HUDEP-2 (cell line): ENCODE results near the gene MIA.
A peak's percentile ranks its signal among the peaks of the same experiment; 100 is the strongest.
"Not testable (repeated sequence)": the region's sequence is repeated elsewhere in the genome, so short reads cannot be mapped to it uniquely, and the experiment has no call there.

Experiments used
- DNase-seq, 76 experiments: peaks; one replicate each; lab custom pipeline; 2025; ENCODE audit not compliant: unreplicated experiment in 76 of 76; lab: John Stamatoyannopoulos, UW

The MIA gene

GRCh38 chr19:40750058-40750873, 25.1 kb upstream of the MIA start, which contains the start of gene ACTMAP:
Gene ACTMAP (minus strand): TSS chr19:40750477. CDS start chr19:40749803, 674 bp downstream.
- peak; percentile 88 to 100 (median 100) for DNase-seq

- DNase-seq, result peak; percentile 60 to 100 (median 98)
Measured at GRCh38 chr19:40750874-40751537, 24.3 kb upstream of the MIA start, which contains the start of gene SNRPA. Gene SNRPA (plus strand): TSS chr19:40751203. CDS start chr19:40751409, 206 bp downstream.

GRCh38 chr19:40752257-40752781, 23.0 kb upstream of the MIA start:
- DNase-seq, result peak in 15 of 76 experiments; percentile 8 to 38 (median 18)

GRCh38 chr19:40754611-40755247, 20.6 kb upstream of the MIA start:
- no peak for DNase-seq

GRCh38 chr19:40755248-40755624, 20.1 kb upstream of the MIA start:
- DNase-seq, result no peak

GRCh38 chr19:40755791-40756190, 19.5 kb upstream of the MIA start:
- no peak for DNase-seq

GRCh38 chr19:40756502-40757110, 18.7 kb upstream of the MIA start:
- DNase-seq, result no peak

- no peak for DNase-seq
Measured at GRCh38 chr19:40758491-40758890, 16.8 kb upstream of the MIA start.

- no peak for DNase-seq
Measured at GRCh38 chr19:40759352-40759751, 16.0 kb upstream of the MIA start.

GRCh38 chr19:40762754-40763470, 12.4 kb upstream of the MIA start:
- DNase-seq, result no peak

- no peak for DNase-seq
Measured at GRCh38 chr19:40763526-40763925, 11.8 kb upstream of the MIA start.

- no peak for DNase-seq
Measured at GRCh38 chr19:40763963-40764362, 11.4 kb upstream of the MIA start.

- not testable (repeated sequence) for DNase-seq
Measured at GRCh38 chr19:40766385-40766784, 8.9 kb upstream of the MIA start.

- DNase-seq, result no peak
Measured at GRCh38 chr19:40768869-40769268, 6.5 kb upstream of the MIA start.

GRCh38 chr19:40771101-40771862, 4.0 kb upstream of the MIA start:
- peak in 9 of 76 experiments; percentile 14 to 29 (median 18) for DNase-seq

- no peak for DNase-seq
Measured at GRCh38 chr19:40775632-40776022, 306 bp downstream of the MIA start.

- no peak for DNase-seq
Measured at GRCh38 chr19:40776364-40776763, 1.0 kb downstream of the MIA start.

GRCh38 chr19:40776932-40777644, 1.8 kb downstream of the MIA start:
- DNase-seq, result peak in 72 of 76 experiments; percentile 40 to 96 (median 87)

- DNase-seq, result peak in 2 of 76 experiments; percentile 92 to 97
Measured at GRCh38 chr19:40777645-40777936, 2.3 kb downstream of the MIA start.
